ENCODE data around the gene SYCP1. TPM values are rescaled to one million over a fixed set of nuclear protein-coding genes. Genes with fewer than 3 reads are reported as not detected.

Gene SYCP1
- total and polyA plus RNA-seq, 10 of the 15 experiments (the other 5 are each of a cell fraction or from before 2014, with no cell fraction given) = not detected

- FAIRE-seq (no peak), ATAC-seq (no peak), DNase-seq (ENCODE audit: low read depth, low spot score) (no peak)
- Histone ChIP-seq H4K20me1 (ENCODE audit: control insufficient read depth, insufficient read depth) (no peaks in the 10 kb centered on the region), H3K9me3 (replicated peaks; ENCODE audit: control insufficient read depth, insufficient read depth, low read length) (no peaks in the 10 kb centered on the region; the same call in 2 of the 3 replicates), H3K4me3 (no peak overlapping the region), H3K27ac (ENCODE audit: control insufficient read depth, insufficient read depth) (no peak overlapping the region), H3K27me3 (replicated peaks in 1 of 2; ENCODE audit: control insufficient read depth in 2 of 2, insufficient read depth in 2 of 2, low read length in 1 of 2) (no peaks in the 10 kb centered on the region), H3K79me2 (ENCODE audit: control insufficient read depth, insufficient read depth, low read length) (no peaks in the 10 kb centered on the region), H3K4me1 (ENCODE audit: control insufficient read depth, insufficient read depth, low read length) (no peaks in the 10 kb centered on the region), H3K36me3 (ENCODE audit: control insufficient read depth in 2 of 2, insufficient read depth in 2 of 2, low read length in 1 of 2) (no peaks in the 10 kb centered on the region), H3K9ac (ENCODE audit: control insufficient read depth, insufficient read depth, low read length) (no peak overlapping the region), H2AFZ (ENCODE audit: control insufficient read depth, low read depth, low read length) (no peak overlapping the region), H3K4me2 (ENCODE audit: control insufficient read depth, insufficient read depth) (no peak overlapping the region)
- no peak for TF ChIP-seq BCLAF1 (IDR thresholded peaks at IDR 0.05)
- no peak for TF ChIP-seq HSF1 (IDR thresholded peaks at IDR 0.05; ENCODE audit: low read depth, low read length)
- no peak for TF ChIP-seq CTCF (IDR thresholded peaks at IDR 0.05 in 2 of 3, conservative IDR thresholded peaks at IDR 0.05 in 1 of 3; ENCODE audit: control insufficient read depth in 2 of 3, extremely low read depth in 1 of 3, insufficient read depth in 1 of 3, low read depth in 3 of 3, low read length in 3 of 3)
- intact Hi-C loops (cut with micrococcal nuclease; ENCODE audit: unreplicated experiment) (no loop called here), in situ Hi-C loops (cut with MboI) (no loop called here)
- ChIA-PET RAD21 (ENCODE audit: unreplicated experiment) (no interaction called here), POLR2A (no interaction called here), CTCF (no interaction called here), SMC1A (ENCODE audit: uncharacterized antibody, unreplicated experiment) (no interaction called here)
- BruUV-seq (replicated peaks) = no TSS peak
Measured at GRCh38 chr1:114926607-114927006, 71.9 kb downstream of the SYCP1 start.
